ENCODE measurements around the gene CCIN. TPM values are rescaled to one million over a fixed set of nuclear protein-coding genes. Genes with fewer than 3 reads are reported as not detected.

The CCIN gene
- total RNA-seq (not detected), polyA plus RNA-seq (0.14 TPM)

GRCh38 chr9:36169166-36169565, at the start of gene CCIN:
Gene CCIN, plus strand, starts transcription at chr9:36169388. Its CDS starts 115 bp downstream, at chr9:36169503.
- Histone ChIP-seq H3K36me3 (ENCODE audit: insufficient read depth, low read length) (no peaks in the 10 kb centered on the region), H3K9me3 (ENCODE audit: low read length) (no peaks in the 10 kb centered on the region), H3K27ac (ENCODE audit: low read depth, low read length) (no peak within 1 kb of the TSS), H3K4me1 (ENCODE audit: insufficient read depth, low read length) (no peaks in the 10 kb centered on the region), H3K27me3 (ENCODE audit: insufficient read depth, low read length, poor library complexity, severe bottlenecking) (no peaks in the 10 kb centered on the region), H3K4me3 (ENCODE audit: low read length) (no peak within 1 kb of the TSS)
- Mint-ChIP-seq H3K4me3 (no peak within 1 kb of the TSS), H3K4me1 (peaks cover 6 to 21% (median 10%) of the 10 kb centered on the region in 3 donors), H3K27ac (no peak within 1 kb of the TSS), H3K9me3 (no peaks in the 10 kb centered on the region), H3K36me3 (no peaks in the 10 kb centered on the region), H3K27me3 (peaks cover 3% of the 10 kb centered on the region in 2 donors)
- DNase-seq, result no peak
- CTCF ChIA-PET, result interaction anchor here (1.3 to 14.4 kb wide), 4 partner anchors 21 to 67 kb away, joined by 3 to 278 read pairs (median 36); partner anchors contain the start of genes CLTA and GLIPR2
- POLR2A ChIA-PET, result interaction anchor here (0.5 kb wide), 1 partner anchor 127 kb away, joined by 5 read pairs; no protein-coding TSS in a partner anchor

GRCh38 chr9:36119476-36119875, 49.7 kb upstream of the CCIN start:
- ChIA-PET POLR2A (no interaction called here), CTCF (interaction anchor here (2.2 kb wide), 1 partner anchor 47 kb away, joined by 8 read pairs; no protein-coding TSS in a partner anchor)

GRCh38 chr9:36120705-36121104, 48.5 kb upstream of the CCIN start:
- Histone ChIP-seq H3K4me1 (ENCODE audit: insufficient read depth, low read length) (no peaks in the 10 kb centered on the region), H3K27me3 (ENCODE audit: insufficient read depth, low read length, poor library complexity, severe bottlenecking) (no peaks in the 10 kb centered on the region), H3K9me3 (ENCODE audit: low read length) (no peaks in the 10 kb centered on the region), H3K36me3 (ENCODE audit: insufficient read depth, low read length) (peaks cover 3% of the 10 kb centered on the region), H3K4me3 (ENCODE audit: low read length) (no peak overlapping the region), H3K27ac (ENCODE audit: low read depth, low read length) (no peak overlapping the region)
- Mint-ChIP-seq H3K9me3 (no peaks in the 10 kb centered on the region), H3K27ac (peak overlapping the region in 1 of 8 donors; percentile 19), H3K4me1 (peaks cover 5 to 8% (median 7%) of the 10 kb centered on the region in 3 donors), H3K27me3 (no peaks in the 10 kb centered on the region), H3K36me3 (peaks cover 0 to 35% (median 7%) of the 10 kb centered on the region in 3 donors), H3K4me3 (no peak overlapping the region)
- CTCF ChIA-PET, result no interaction called here
- POLR2A ChIA-PET, result no interaction called here
- no peak for DNase-seq

More at GRCh38 chr9:36119476-36119875, 49.7 kb upstream of the CCIN start:
- Histone ChIP-seq H3K36me3 (ENCODE audit: insufficient read depth, low read length) (peaks cover 3% of the 10 kb centered on the region), H3K27me3 (ENCODE audit: insufficient read depth, low read length, poor library complexity, severe bottlenecking) (no peaks in the 10 kb centered on the region), H3K4me3 (ENCODE audit: low read length) (no peak overlapping the region), H3K4me1 (ENCODE audit: insufficient read depth, low read length) (no peaks in the 10 kb centered on the region), H3K27ac (ENCODE audit: low read depth, low read length) (no peak overlapping the region), H3K9me3 (ENCODE audit: low read length) (no peaks in the 10 kb centered on the region)
- H3K4me3 Mint-ChIP-seq, result no peak overlapping the region
- H3K4me1 Mint-ChIP-seq, result no peaks in the 10 kb centered on the region
- DNase-seq, result no peak
- peak overlapping the region in 1 of 8 donors; percentile 46 for H3K27ac Mint-ChIP-seq
- H3K36me3 Mint-ChIP-seq, result peaks cover 0 to 35% (median 7%) of the 10 kb centered on the region in 3 donors
- no peaks in the 10 kb centered on the region for H3K27me3 Mint-ChIP-seq
- H3K9me3 Mint-ChIP-seq, result no peaks in the 10 kb centered on the region

GRCh38 chr9:36121971-36122370, 47.2 kb upstream of the CCIN start:
- H3K4me1 Mint-ChIP-seq, result peaks cover 5 to 21% (median 12%) of the 10 kb centered on the region in 3 donors

GRCh38 chr9:36123515-36123914, 45.7 kb upstream of the CCIN start:
- CTCF ChIA-PET, result interaction anchor here (1.3 to 2.0 kb wide), 2 partner anchors 20 kb away, joined by 4 to 13 read pairs; no protein-coding TSS in a partner anchor

More at GRCh38 chr9:36121971-36122370, 47.2 kb upstream of the CCIN start:
- Histone ChIP-seq H3K4me3 (ENCODE audit: low read length) (no peak overlapping the region), H3K27ac (ENCODE audit: low read depth, low read length) (no peak overlapping the region), H3K36me3 (ENCODE audit: insufficient read depth, low read length) (peaks cover 3% of the 10 kb centered on the region), H3K27me3 (ENCODE audit: insufficient read depth, low read length, poor library complexity, severe bottlenecking) (no peaks in the 10 kb centered on the region), H3K4me1 (ENCODE audit: insufficient read depth, low read length) (peaks cover under 1% of the 10 kb centered on the region), H3K9me3 (ENCODE audit: low read length) (no peaks in the 10 kb centered on the region)
- H3K27me3 Mint-ChIP-seq, result no peaks in the 10 kb centered on the region
- no peak overlapping the region for H3K4me3 Mint-ChIP-seq
- H3K36me3 Mint-ChIP-seq, result peaks cover 0 to 29% (median 7%) of the 10 kb centered on the region in 3 donors
- H3K9me3 Mint-ChIP-seq, result no peaks in the 10 kb centered on the region
- POLR2A ChIA-PET, result no interaction called here
- DNase-seq, result no peak
- H3K27ac Mint-ChIP-seq, result peak overlapping the region in 1 of 8 donors; percentile 52
- CTCF ChIA-PET, result interaction anchor here (1.2 kb wide), 1 partner anchor 20 kb away, joined by 6 read pairs; no protein-coding TSS in a partner anchor

GRCh38 chr9:36125062-36125855, 43.9 kb upstream of the CCIN start:
- POLR2A ChIA-PET, result no interaction called here
- H3K27me3 Mint-ChIP-seq, result no peaks in the 10 kb centered on the region
- no peak for DNase-seq
- peak overlapping the region in 7 of 8 donors; percentile 3 to 79 (median 52) for H3K27ac Mint-ChIP-seq
- H3K27me3 ChIP-seq (ENCODE audit: insufficient read depth, low read length, poor library complexity, severe bottlenecking), result no peaks in the 10 kb centered on the region
- H3K9me3 ChIP-seq (ENCODE audit: low read length), result no peaks in the 10 kb centered on the region
- CTCF ChIA-PET, result interaction anchor here (0.9 to 2.0 kb wide), 6 partner anchors 11 to 102 kb away, joined by 3 to 13 read pairs (median 5); partner anchors contain the start of gene GLIPR2
- no peak overlapping the region for H3K27ac ChIP-seq (ENCODE audit: low read depth, low read length)
- peaks cover 15% of the 10 kb centered on the region for H3K4me1 ChIP-seq (ENCODE audit: insufficient read depth, low read length)
- H3K4me1 Mint-ChIP-seq, result peaks cover 21 to 41% (median 30%) of the 10 kb centered on the region in 3 donors
- peaks cover 0 to 16% (median 7%) of the 10 kb centered on the region in 3 donors for H3K36me3 Mint-ChIP-seq
- H3K4me3 ChIP-seq (ENCODE audit: low read length), result no peak overlapping the region
- H3K4me3 Mint-ChIP-seq, result no peak overlapping the region
- no peaks in the 10 kb centered on the region for H3K9me3 Mint-ChIP-seq
- peaks cover 3% of the 10 kb centered on the region for H3K36me3 ChIP-seq (ENCODE audit: insufficient read depth, low read length)

More at GRCh38 chr9:36123515-36123914, 45.7 kb upstream of the CCIN start:
- Mint-ChIP-seq H3K36me3 (peaks cover 0 to 20% (median 7%) of the 10 kb centered on the region in 3 donors), H3K27ac (peak overlapping the region in 1 of 8 donors; percentile 36), H3K4me3 (no peak overlapping the region), H3K4me1 (peaks cover 19 to 36% (median 27%) of the 10 kb centered on the region in 3 donors), H3K9me3 (no peaks in the 10 kb centered on the region), H3K27me3 (no peaks in the 10 kb centered on the region)
- no peak for DNase-seq
- H3K9me3 ChIP-seq (ENCODE audit: low read length), result no peaks in the 10 kb centered on the region
- H3K36me3 ChIP-seq (ENCODE audit: insufficient read depth, low read length), result peaks cover 3% of the 10 kb centered on the region
- POLR2A ChIA-PET, result no interaction called here
- H3K27me3 ChIP-seq (ENCODE audit: insufficient read depth, low read length, poor library complexity, severe bottlenecking), result no peaks in the 10 kb centered on the region
- H3K4me3 ChIP-seq (ENCODE audit: low read length), result no peak overlapping the region
- peaks cover 15% of the 10 kb centered on the region for H3K4me1 ChIP-seq (ENCODE audit: insufficient read depth, low read length)
- no peak overlapping the region for H3K27ac ChIP-seq (ENCODE audit: low read depth, low read length)

- H3K4me3 Mint-ChIP-seq, result no peak overlapping the region
- ChIA-PET CTCF (interaction anchor here (1.0 to 1.4 kb wide), 2 partner anchors 23 to 41 kb away, joined by 4 to 6 read pairs; no protein-coding TSS in a partner anchor), POLR2A (no interaction called here)
- no peaks in the 10 kb centered on the region for H3K27me3 Mint-ChIP-seq
- H3K27ac ChIP-seq (ENCODE audit: low read depth, low read length), result no peak overlapping the region
- no peaks in the 10 kb centered on the region for H3K27me3 ChIP-seq (ENCODE audit: insufficient read depth, low read length, poor library complexity, severe bottlenecking)
- no peaks in the 10 kb centered on the region for H3K9me3 Mint-ChIP-seq
- DNase-seq, result no peak
- peaks cover 3% of the 10 kb centered on the region for H3K36me3 ChIP-seq (ENCODE audit: insufficient read depth, low read length)
- H3K36me3 Mint-ChIP-seq, result peaks cover 0 to 14% (median 5%) of the 10 kb centered on the region in 3 donors
- H3K9me3 ChIP-seq (ENCODE audit: low read length), result no peaks in the 10 kb centered on the region
- H3K27ac Mint-ChIP-seq, result peak overlapping the region in 3 of 8 donors; percentile 52 to 79 (median 52)
- no peak overlapping the region for H3K4me3 ChIP-seq (ENCODE audit: low read length)
- H3K4me1 Mint-ChIP-seq, result peaks cover 21 to 41% (median 30%) of the 10 kb centered on the region in 3 donors
- peaks cover 15% of the 10 kb centered on the region for H3K4me1 ChIP-seq (ENCODE audit: insufficient read depth, low read length)
Measured at GRCh38 chr9:36126016-36126730, 43.0 kb upstream of the CCIN start.

Measured in CD8-positive, alpha-beta memory T cell (primary cell).